WTC11 (cell line): ENCODE data around the gene RASGEF1C.

Source experiments
- CTCF ChIP-seq: fragments of 200-600 bp; IDR thresholded peaks from 2 replicates; pipeline ENCODE4 v1.8.0; 2022; ENCODE audit warnings: antibody characterized with exemption
- GABPB1 ChIP-seq: sonication (generic); formaldehyde crosslinking; IDR thresholded peaks from 2 replicates; pipeline ENCODE4 v1.8.1; 2023; ENCODE audit warnings: mild to moderate bottlenecking, missing genetic modification reagents
- IRF2 ChIP-seq: sonication (generic); formaldehyde crosslinking; IDR thresholded peaks from 2 replicates; pipeline ENCODE4 v1.8.0; 2022; ENCODE audit warnings: low read depth, missing genetic modification reagents, borderline replicate concordance
- JUN ChIP-seq: sonication (generic); formaldehyde crosslinking; IDR thresholded peaks from 2 replicates; pipeline ENCODE4 v1.8.0; 2023; ENCODE audit warnings: mild to moderate bottlenecking, missing genetic modification reagents
- NFYB ChIP-seq: sonication (generic); formaldehyde crosslinking; conservative IDR thresholded peaks from 2 replicates; pipeline ENCODE4 v1.8.0; 2022; ENCODE audit warnings: low read depth, missing genetic modification reagents
- SP1 ChIP-seq: sonication (generic); formaldehyde crosslinking; conservative IDR thresholded peaks from 2 replicates; pipeline ENCODE4 v1.8.1; 2022; ENCODE audit warnings: missing genetic modification reagents
- TEAD4 ChIP-seq: sonication (generic); formaldehyde crosslinking; IDR thresholded peaks from 2 replicates; pipeline ENCODE4 v1.8.0; 2022; ENCODE audit warnings: mild to moderate bottlenecking, missing genetic modification reagents
- ZNF121 ChIP-seq: sonication (generic); formaldehyde crosslinking; IDR thresholded peaks from 2 replicates; pipeline ENCODE4 v1.8.0; 2023; ENCODE audit warnings: missing genetic modification reagents
- ZNF263 ChIP-seq: sonication (generic); formaldehyde crosslinking; IDR thresholded peaks from 2 replicates; pipeline ENCODE4 v1.8.1; 2022; ENCODE audit warnings: low read depth, mild to moderate bottlenecking, moderate library complexity, missing genetic modification reagents
- ZNF416 ChIP-seq: fragments of 250-450 bp; sonication (Bioruptor Pico); IDR thresholded peaks from 2 replicates; pipeline ENCODE4 v1.9.0; 2021; ENCODE audit warnings: mild to moderate bottlenecking, inconsistent platforms
- TF ChIP-seq, protein P1 (sequence below): sonication (generic); formaldehyde crosslinking; IDR thresholded peaks from 2 replicates; pipeline ENCODE4 v1.8.1; 2023; ENCODE audit warnings: mild to moderate bottlenecking, missing genetic modification reagents
- TF ChIP-seq, protein P2 (sequence below): sonication (generic); formaldehyde crosslinking; IDR thresholded peaks from 2 replicates; pipeline ENCODE4 v1.8.0; 2023; ENCODE audit warnings: missing genetic modification reagents
- TF ChIP-seq, protein P3 (sequence below): sonication (generic); formaldehyde crosslinking; IDR thresholded peaks from 2 replicates; pipeline ENCODE4 v1.8.1; 2023; ENCODE audit warnings: mild to moderate bottlenecking, missing genetic modification reagents, moderate library complexity
- TF ChIP-seq, protein P4 (sequence below): sonication (generic); formaldehyde crosslinking; IDR thresholded peaks from 2 replicates; pipeline ENCODE4 v1.8.0; 2022; ENCODE audit warnings: mild to moderate bottlenecking, missing genetic modification reagents

- TF ChIP-seq, protein P1, sequence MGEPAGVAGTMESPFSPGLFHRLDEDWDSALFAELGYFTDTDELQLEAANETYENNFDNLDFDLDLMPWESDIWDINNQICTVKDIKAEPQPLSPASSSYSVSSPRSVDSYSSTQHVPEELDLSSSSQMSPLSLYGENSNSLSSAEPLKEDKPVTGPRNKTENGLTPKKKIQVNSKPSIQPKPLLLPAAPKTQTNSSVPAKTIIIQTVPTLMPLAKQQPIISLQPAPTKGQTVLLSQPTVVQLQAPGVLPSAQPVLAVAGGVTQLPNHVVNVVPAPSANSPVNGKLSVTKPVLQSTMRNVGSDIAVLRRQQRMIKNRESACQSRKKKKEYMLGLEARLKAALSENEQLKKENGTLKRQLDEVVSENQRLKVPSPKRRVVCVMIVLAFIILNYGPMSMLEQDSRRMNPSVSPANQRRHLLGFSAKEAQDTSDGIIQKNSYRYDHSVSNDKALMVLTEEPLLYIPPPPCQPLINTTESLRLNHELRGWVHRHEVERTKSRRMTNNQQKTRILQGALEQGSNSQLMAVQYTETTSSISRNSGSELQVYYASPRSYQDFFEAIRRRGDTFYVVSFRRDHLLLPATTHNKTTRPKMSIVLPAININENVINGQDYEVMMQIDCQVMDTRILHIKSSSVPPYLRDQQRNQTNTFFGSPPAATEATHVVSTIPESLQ (CRISPR knock-in tag): no peak
- TF ChIP-seq CTCF (no peak), TEAD4 (CRISPR knock-in tag) (no peak), ZNF263 (no peak), ZNF121 (no peak), IRF2 (no peak), JUN (CRISPR knock-in tag) (no peak), SP1 (no peak), ZNF416 (CRISPR knock-in tag) (no peak), NFYB (CRISPR knock-in tag) (no peak), GABPB1 (CRISPR knock-in tag) (no peak)
- TF ChIP-seq, protein P2, sequence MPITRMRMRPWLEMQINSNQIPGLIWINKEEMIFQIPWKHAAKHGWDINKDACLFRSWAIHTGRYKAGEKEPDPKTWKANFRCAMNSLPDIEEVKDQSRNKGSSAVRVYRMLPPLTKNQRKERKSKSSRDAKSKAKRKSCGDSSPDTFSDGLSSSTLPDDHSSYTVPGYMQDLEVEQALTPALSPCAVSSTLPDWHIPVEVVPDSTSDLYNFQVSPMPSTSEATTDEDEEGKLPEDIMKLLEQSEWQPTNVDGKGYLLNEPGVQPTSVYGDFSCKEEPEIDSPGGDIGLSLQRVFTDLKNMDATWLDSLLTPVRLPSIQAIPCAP (CRISPR knock-in tag): no peak
- TF ChIP-seq, protein P3, sequence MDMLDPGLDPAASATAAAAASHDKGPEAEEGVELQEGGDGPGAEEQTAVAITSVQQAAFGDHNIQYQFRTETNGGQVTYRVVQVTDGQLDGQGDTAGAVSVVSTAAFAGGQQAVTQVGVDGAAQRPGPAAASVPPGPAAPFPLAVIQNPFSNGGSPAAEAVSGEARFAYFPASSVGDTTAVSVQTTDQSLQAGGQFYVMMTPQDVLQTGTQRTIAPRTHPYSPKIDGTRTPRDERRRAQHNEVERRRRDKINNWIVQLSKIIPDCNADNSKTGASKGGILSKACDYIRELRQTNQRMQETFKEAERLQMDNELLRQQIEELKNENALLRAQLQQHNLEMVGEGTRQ (CRISPR knock-in tag): no peak
- TF ChIP-seq, protein P4, sequence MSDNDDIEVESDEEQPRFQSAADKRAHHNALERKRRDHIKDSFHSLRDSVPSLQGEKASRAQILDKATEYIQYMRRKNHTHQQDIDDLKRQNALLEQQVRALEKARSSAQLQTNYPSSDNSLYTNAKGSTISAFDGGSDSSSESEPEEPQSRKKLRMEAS (CRISPR knock-in tag): no peak
Observed at GRCh38 chr5:180166176-180166575, 42.8 kb downstream of the RASGEF1C start.
